Activated CD4-positive, alpha-beta memory T cell treated with anti-CD3 and anti-CD28 coated beads, Interleukin-2, amount 10 ng/mL, durations not matched to agents 7 days and 5 days (primary cell): ENCODE measurements around the gene SGPL1. TPM values are rescaled to one million over a fixed set of nuclear protein-coding genes. Genes with fewer than 3 reads are reported as not detected.
A peak's percentile ranks its signal among the peaks of the same experiment; 100 is the strongest.

Experiments used
- CTCF ChIA-PET: fragments of 350-600 bp; sonication (Branson Sonifier 250); formaldehyde crosslinking; loops from one replicate; lab custom pipeline; 2021; ENCODE audit warnings: antibody characterized with exemption, inconsistent platforms; lab: Charles Lee
- POLR2A ChIA-PET: fragments of 350-600 bp; sonication (Branson Sonifier 250); formaldehyde crosslinking; loops from one replicate; lab custom pipeline; 2021; ENCODE audit warnings: antibody characterized with exemption; lab: Charles Lee
- DNase-seq: peaks from one replicate; pipeline ENCODE4 v3.0.0-alpha.2; 2020
- H3K27ac Mint-ChIP-seq: one replicate; pipeline ENCODE4 v1.8.0; 2021; ENCODE audit warnings: mild to moderate bottlenecking, mixed read lengths
- H3K27me3 Mint-ChIP-seq: one replicate; pipeline ENCODE4 v1.8.0; 2021; ENCODE audit warnings: mixed read lengths
- H3K36me3 Mint-ChIP-seq: one replicate; pipeline ENCODE4 v1.8.0; 2021; ENCODE audit warnings: low read depth, mixed read lengths
- H3K4me1 Mint-ChIP-seq: one replicate; pipeline ENCODE4 v1.8.0; 2021; ENCODE audit warnings: mixed read lengths
- H3K4me3 Mint-ChIP-seq: one replicate; pipeline ENCODE4 v1.8.0; 2021; ENCODE audit warnings: mild to moderate bottlenecking, mixed read lengths
- H3K9me3 Mint-ChIP-seq: one replicate; pipeline ENCODE4 v1.8.0; 2021; ENCODE audit warnings: mixed read lengths
- total RNA-seq, 2 experiments: library from RNA; stranded (reverse); gene quantifications; one replicate each; pipeline ENCODE4 v1.2.3, GENCODE V29; 2021

Gene SGPL1
- total RNA-seq, 2 experiments from 2014 or later: 25.8 to 28.5 TPM

DNA sequence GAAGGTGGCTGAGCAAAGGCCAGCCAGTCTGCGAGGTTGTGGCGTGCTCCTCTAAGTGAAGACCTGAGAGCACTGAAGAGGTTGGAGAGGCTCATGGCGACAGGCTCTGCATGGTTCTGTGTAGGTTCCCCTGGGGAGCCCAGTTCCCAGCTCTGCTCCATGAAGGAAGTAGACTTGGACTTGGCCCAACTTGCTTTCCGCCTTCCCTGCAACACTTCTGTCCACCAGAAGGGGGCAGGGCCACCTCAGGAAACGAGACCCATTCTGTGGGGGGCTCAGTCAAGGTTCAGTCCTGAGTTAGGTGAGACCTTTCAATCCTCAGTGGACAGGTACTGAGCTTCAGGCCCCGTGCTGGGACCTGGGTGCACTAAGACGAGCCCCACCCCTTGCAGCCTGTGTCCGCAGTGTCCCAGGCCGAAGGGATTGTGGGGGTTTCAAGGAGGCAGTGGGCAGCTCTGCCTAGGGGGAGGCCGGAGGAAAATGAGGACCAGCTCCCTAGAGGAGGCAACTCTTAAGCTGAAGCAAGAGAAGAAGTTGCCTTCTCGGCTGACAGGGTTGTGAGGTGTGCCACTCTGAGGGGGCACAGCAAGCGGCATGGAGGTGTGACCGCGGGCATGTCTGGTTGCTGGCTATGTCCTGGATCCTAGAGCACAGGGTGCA, 87.6 kb downstream of the SGPL1 start:
- ChIA-PET POLR2A (no interaction called here), CTCF (interaction anchor here (1.1 to 1.5 kb wide), 4 partner anchors 19 to 355 kb away, joined by 3 to 5 read pairs (median 4); no protein-coding TSS in a partner anchor)
- no peaks in the 10 kb centered on the region for H3K4me1 Mint-ChIP-seq
- H3K4me3 Mint-ChIP-seq: no peak overlapping the region
- H3K9me3 Mint-ChIP-seq: no peaks in the 10 kb centered on the region
- DNase-seq: peak; percentile 35
- H3K27ac Mint-ChIP-seq: no peak overlapping the region
- no peaks in the 10 kb centered on the region for H3K27me3 Mint-ChIP-seq
- no peaks in the 10 kb centered on the region for H3K36me3 Mint-ChIP-seq

DNA sequence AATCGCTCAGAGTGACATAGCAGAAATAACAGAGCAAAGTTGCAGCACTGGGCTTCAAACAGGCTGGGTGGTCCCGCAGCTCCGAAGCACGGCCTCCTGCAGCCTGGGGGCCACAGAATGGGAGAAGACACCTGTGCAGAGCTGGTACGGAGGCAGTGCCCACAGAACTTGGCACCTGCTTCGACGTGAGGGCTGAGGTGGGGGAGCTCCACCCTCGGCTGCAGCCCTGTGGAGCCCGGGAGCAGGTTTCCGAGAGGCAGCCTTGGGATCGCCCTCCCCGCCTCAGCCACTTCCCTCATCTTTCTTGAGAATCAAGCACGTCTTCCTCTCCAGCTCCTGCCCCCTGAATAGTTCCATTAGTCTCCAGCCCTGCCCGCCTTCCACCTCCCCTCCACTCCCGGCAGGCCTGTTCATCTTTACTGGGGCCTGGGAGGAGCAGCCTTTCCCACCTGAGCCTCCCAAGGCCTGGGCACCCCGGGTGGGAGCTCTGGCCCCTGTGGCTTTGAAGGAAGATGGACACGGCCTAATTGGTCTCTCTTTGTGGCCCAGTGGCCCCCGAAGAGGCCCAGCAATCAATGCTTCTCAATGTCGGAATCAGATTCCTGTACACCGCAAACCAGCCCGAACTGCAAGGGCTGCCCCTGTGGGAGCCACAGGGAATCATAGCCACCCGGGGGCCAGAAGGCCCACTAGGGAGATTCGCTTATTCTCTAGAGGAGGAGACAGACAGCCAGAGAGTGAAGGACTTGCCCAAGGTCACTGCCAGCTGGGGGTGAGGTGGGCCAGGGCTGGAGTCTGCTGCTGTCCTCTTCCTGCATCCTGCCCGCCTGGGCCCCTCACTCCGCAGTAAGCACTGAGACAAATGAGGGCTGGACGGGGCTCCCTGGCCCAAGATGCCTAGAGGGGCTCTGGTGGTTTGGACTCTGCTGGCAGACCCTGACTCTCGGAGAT, 89.6 kb downstream of the SGPL1 start:
- DNase-seq: no peak
- no peaks in the 10 kb centered on the region for H3K27me3 Mint-ChIP-seq
- POLR2A ChIA-PET: no interaction called here
- no peaks in the 10 kb centered on the region for H3K4me1 Mint-ChIP-seq
- H3K27ac Mint-ChIP-seq: no peak overlapping the region
- no peaks in the 10 kb centered on the region for H3K36me3 Mint-ChIP-seq
- H3K9me3 Mint-ChIP-seq: no peaks in the 10 kb centered on the region
- H3K4me3 Mint-ChIP-seq: no peak overlapping the region
- CTCF ChIA-PET: interaction anchor here (1.1 kb wide), 1 partner anchor 17 kb away, joined by 3 read pairs; no protein-coding TSS in a partner anchor

- Mint-ChIP-seq H3K27me3 (no peaks in the 10 kb centered on the region), H3K4me3 (no peak overlapping the region), H3K9me3 (no peaks in the 10 kb centered on the region), H3K36me3 (no peaks in the 10 kb centered on the region), H3K4me1 (no peaks in the 10 kb centered on the region), H3K27ac (no peak overlapping the region)
- POLR2A ChIA-PET: no interaction called here
- CTCF ChIA-PET: interaction anchor here (1.1 kb wide), 1 partner anchor 17 kb away, joined by 3 read pairs; no protein-coding TSS in a partner anchor
- DNase-seq: no peak
Measured at GRCh38 chr10:70906031-70906783, 90.5 kb downstream of the SGPL1 start.

DNA sequence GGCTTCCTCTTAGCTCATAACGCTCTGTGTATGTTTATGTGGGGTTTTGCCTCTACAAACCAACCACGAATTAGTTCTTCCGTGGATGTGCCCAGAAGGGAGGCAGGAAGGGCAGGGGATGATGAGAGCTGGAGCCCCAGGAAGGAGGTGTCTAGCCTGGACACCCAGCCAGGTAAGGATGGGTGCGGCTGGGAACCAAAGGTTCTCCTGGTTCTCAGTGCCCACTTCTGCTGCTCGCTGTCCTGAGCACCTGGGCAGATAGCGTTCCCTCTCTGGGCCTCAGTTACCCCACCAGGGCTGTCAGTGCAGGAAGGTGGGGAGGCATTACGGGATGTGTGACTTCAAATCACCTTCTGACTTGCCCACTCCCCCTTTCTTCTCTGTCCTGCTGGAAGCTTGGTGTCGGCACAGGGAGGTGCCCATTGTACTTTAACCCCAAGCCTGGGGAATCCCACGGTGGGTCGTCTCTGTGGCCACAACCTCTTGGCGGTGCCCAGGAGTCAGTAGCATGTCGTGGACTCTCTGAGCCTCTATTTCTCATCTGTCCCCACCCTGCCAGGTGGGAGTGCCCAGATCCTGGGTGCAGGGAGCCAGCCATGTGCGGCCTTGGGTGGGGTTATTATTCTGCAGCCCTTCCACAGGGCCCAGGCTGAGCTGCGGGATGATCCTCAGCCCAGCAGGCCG, 91.3 kb downstream of the SGPL1 start:
- DNase-seq: no peak
- Mint-ChIP-seq H3K4me1 (no peaks in the 10 kb centered on the region), H3K36me3 (no peaks in the 10 kb centered on the region), H3K27me3 (no peaks in the 10 kb centered on the region), H3K9me3 (no peaks in the 10 kb centered on the region), H3K4me3 (no peak overlapping the region), H3K27ac (no peak overlapping the region)
- ChIA-PET POLR2A (no interaction called here), CTCF (no interaction called here)

GRCh38 chr10:70907637-70908405, 92.1 kb downstream of the SGPL1 start:
- no peaks in the 10 kb centered on the region for H3K4me1 Mint-ChIP-seq
- no peaks in the 10 kb centered on the region for H3K36me3 Mint-ChIP-seq
- no peaks in the 10 kb centered on the region for H3K9me3 Mint-ChIP-seq
- no peak overlapping the region for H3K27ac Mint-ChIP-seq
- CTCF ChIA-PET: no interaction called here
- POLR2A ChIA-PET: no interaction called here
- DNase-seq: no peak
- H3K4me3 Mint-ChIP-seq: no peak overlapping the region
- H3K27me3 Mint-ChIP-seq: no peaks in the 10 kb centered on the region

- no peaks in the 10 kb centered on the region for H3K9me3 Mint-ChIP-seq
- DNase-seq: no peak
- H3K4me1 Mint-ChIP-seq: no peaks in the 10 kb centered on the region
- ChIA-PET POLR2A (no interaction called here), CTCF (no interaction called here)
- no peaks in the 10 kb centered on the region for H3K36me3 Mint-ChIP-seq
- no peak overlapping the region for H3K27ac Mint-ChIP-seq
- no peaks in the 10 kb centered on the region for H3K27me3 Mint-ChIP-seq
- H3K4me3 Mint-ChIP-seq: no peak overlapping the region
Measured at GRCh38 chr10:70908406-70909296, 92.9 kb downstream of the SGPL1 start.

DNA sequence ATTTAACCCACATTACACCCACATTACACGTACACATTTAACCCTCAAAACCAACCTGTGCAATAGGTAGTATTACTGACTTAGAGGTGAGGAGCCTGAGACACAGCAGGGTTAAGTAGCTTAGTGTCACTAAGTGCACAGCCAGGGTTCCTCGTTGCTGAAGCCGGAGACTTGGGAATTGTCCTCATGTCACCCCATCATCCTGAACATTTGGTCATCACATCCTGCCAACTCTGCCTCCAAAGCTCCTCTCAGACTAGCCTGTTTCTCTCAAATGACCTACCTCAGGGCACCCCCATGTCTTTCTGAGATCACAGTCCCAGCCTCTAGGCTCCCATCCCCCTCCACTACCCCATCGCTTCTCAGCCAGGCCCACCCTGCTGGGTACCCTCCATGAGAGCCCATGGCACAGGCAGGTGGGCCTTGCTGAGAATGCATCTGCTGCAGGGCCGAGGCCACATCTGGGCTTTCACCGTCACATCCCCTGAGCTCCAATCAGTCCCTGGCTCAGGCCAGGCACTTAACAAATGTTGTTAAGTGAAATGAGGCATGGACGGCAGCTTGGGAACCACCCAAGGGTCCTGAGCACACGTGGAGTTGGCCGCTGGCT, 93.7 kb downstream of the SGPL1 start:
- ChIA-PET POLR2A (no interaction called here), CTCF (no interaction called here)
- Mint-ChIP-seq H3K36me3 (no peaks in the 10 kb centered on the region), H3K27me3 (no peaks in the 10 kb centered on the region), H3K27ac (no peak overlapping the region), H3K4me1 (no peaks in the 10 kb centered on the region), H3K9me3 (no peaks in the 10 kb centered on the region), H3K4me3 (no peak overlapping the region)
- DNase-seq: no peak

GRCh38 chr10:70910486-70911341, 95.0 kb downstream of the SGPL1 start:
- Mint-ChIP-seq H3K36me3 (no peaks in the 10 kb centered on the region), H3K27me3 (no peaks in the 10 kb centered on the region), H3K9me3 (no peaks in the 10 kb centered on the region), H3K4me1 (no peaks in the 10 kb centered on the region), H3K27ac (no peak overlapping the region), H3K4me3 (no peak overlapping the region)
- ChIA-PET CTCF (no interaction called here), POLR2A (no interaction called here)
- no peak for DNase-seq

GRCh38 chr10:70911386-70911785, 95.6 kb downstream of the SGPL1 start:
- Mint-ChIP-seq H3K9me3 (no peaks in the 10 kb centered on the region), H3K4me3 (no peak overlapping the region), H3K27me3 (no peaks in the 10 kb centered on the region), H3K36me3 (no peaks in the 10 kb centered on the region), H3K4me1 (no peaks in the 10 kb centered on the region), H3K27ac (no peak overlapping the region)
- POLR2A ChIA-PET: no interaction called here
- CTCF ChIA-PET: no interaction called here
- no peak for DNase-seq

- CTCF ChIA-PET: no interaction called here
- DNase-seq: no peak
- POLR2A ChIA-PET: no interaction called here
- no peaks in the 10 kb centered on the region for H3K9me3 Mint-ChIP-seq
- H3K36me3 Mint-ChIP-seq: no peaks in the 10 kb centered on the region
- no peaks in the 10 kb centered on the region for H3K27me3 Mint-ChIP-seq
- H3K4me1 Mint-ChIP-seq: no peaks in the 10 kb centered on the region
- no peak overlapping the region for H3K4me3 Mint-ChIP-seq
- H3K27ac Mint-ChIP-seq: no peak overlapping the region
Measured at GRCh38 chr10:70912556-70912955, 96.8 kb downstream of the SGPL1 start.
